Thyroid gland (tissue), 4 donors: ENCODE data around the gene DENND1A. TPM values are rescaled to one million over a fixed set of nuclear protein-coding genes. Genes with fewer than 3 reads are reported as not detected.

Experiments
- DNase-seq, 2 donors: peaks; one replicate each; pipeline ENCODE4 v3.0.0-alpha.2; 2019
- H3K27ac ChIP-seq, 3 donors: fragments of 200-600 bp; sonication (generic); 1 replicate in 2 of 3; 2 replicates in 1 of 3; pipeline ENCODE4 v1.5.1; 2016 to 2019; ENCODE audit warnings: mild to moderate bottlenecking in 1 of 3, moderate library complexity in 1 of 3
- H3K27me3 ChIP-seq: fragments of 200-600 bp; sonication (generic); one replicate; pipeline ENCODE4 v1.5.1; 2019
- H3K36me3 ChIP-seq, 2 donors: fragments of 200-600 bp; sonication (generic); one replicate each; pipeline ENCODE4 v1.5.1; 2016 to 2019
- H3K4me1 ChIP-seq, 2 donors: fragments of 200-600 bp; sonication (generic); one replicate each; pipeline ENCODE4 v1.5.1; 2017 to 2019
- H3K4me3 ChIP-seq, 3 donors: fragments of 200-600 bp; sonication (generic); replicated peaks in 1 of 3; 1 replicate in 2 of 3; 2 replicates in 1 of 3; pipeline ENCODE4 v1.5.1; 2016; ENCODE audit warnings: mild to moderate bottlenecking in 1 of 3
- H3K9me3 ChIP-seq: fragments of 200-600 bp; sonication (generic); one replicate; pipeline ENCODE4 v1.5.1; 2017
- POLR2A ChIP-seq, 2 donors: fragments of 450-650 bp; IDR thresholded peaks; one replicate each; pipeline ENCODE4 v1.6.1; 2017; ENCODE audit warnings: antibody characterized with exemption in 2 of 2, mild to moderate bottlenecking in 2 of 2, moderate library complexity in 1 of 2
- WGBS, 2 donors: methylation state at CpG; one replicate each; pipeline ENCODE4 v1.1.5; 2017; 5-methylcytosine and 5-hydroxymethylcytosine counted together
- intact Hi-C: fragments of 100-400 bp; cut with DNase I; formaldehyde crosslinking; loops from one replicate; pipeline ENCODE4 v1.15.1; 2023
- total RNA-seq, 4 donors: library from RNA; depleted of rRNA; stranded (reverse); fragments of >200 nt; gene quantifications; one replicate each; pipeline ENCODE4 v1.2.3, GENCODE V29; 2016
- TF ChIP-seq, protein P1 (sequence below), 6 experiments: fragments of 200-600 bp in 3 of 6; fragments of 450-650 bp in 3 of 6; sonication (generic) in 3 of 6; IDR thresholded peaks; one replicate each; pipeline ENCODE4 v1.5.1; 2016 to 2019; ENCODE audit warnings: antibody characterized with exemption in 6 of 6, mild to moderate bottlenecking in 2 of 6, inconsistent platforms in 1 of 6, moderate library complexity in 1 of 6

DENND1A gene
- total RNA-seq, 4 donors from 2014 or later, result 18.8 to 34.4 (median 28.2) TPM

DNA sequence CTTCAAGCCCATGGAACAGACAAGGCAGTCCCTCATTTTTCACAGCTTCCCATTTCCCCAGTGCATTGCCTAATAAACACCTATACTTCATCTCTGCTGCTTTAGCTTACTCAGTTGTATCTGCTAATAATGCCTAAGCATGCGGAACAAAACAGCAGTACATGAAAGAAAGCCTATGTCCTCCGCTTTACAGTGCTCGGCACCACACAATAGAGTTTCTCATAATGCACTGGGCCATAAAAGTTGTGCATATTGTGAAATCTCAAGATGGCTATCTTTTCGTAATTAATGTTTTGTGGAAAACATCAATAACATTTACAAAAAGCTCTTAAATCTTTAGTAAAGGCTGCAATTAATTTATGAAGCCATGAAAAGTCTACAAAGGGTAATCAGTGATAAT, 69.3 kb downstream of the DENND1A start:
- Histone ChIP-seq H3K36me3 (no peaks in the 10 kb centered on the region), H3K4me1 (no peaks in the 10 kb centered on the region), H3K4me3 (no peak overlapping the region), H3K27ac (no peak overlapping the region), H3K27me3 (no peaks in the 10 kb centered on the region), H3K9me3 (no peaks in the 10 kb centered on the region)
- intact Hi-C loops, result no loop called here
- no peak for DNase-seq
- TF ChIP-seq, protein P1, sequence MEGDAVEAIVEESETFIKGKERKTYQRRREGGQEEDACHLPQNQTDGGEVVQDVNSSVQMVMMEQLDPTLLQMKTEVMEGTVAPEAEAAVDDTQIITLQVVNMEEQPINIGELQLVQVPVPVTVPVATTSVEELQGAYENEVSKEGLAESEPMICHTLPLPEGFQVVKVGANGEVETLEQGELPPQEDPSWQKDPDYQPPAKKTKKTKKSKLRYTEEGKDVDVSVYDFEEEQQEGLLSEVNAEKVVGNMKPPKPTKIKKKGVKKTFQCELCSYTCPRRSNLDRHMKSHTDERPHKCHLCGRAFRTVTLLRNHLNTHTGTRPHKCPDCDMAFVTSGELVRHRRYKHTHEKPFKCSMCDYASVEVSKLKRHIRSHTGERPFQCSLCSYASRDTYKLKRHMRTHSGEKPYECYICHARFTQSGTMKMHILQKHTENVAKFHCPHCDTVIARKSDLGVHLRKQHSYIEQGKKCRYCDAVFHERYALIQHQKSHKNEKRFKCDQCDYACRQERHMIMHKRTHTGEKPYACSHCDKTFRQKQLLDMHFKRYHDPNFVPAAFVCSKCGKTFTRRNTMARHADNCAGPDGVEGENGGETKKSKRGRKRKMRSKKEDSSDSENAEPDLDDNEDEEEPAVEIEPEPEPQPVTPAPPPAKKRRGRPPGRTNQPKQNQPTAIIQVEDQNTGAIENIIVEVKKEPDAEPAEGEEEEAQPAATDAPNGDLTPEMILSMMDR (IDR thresholded peaks at IDR 0.05), result no peak
- no peak for TF ChIP-seq POLR2A (IDR thresholded peaks at IDR 0.05)
- 96 to 99% methylated on average over 4 of the region's 4 CpGs for WGBS, 2 donors

DNA sequence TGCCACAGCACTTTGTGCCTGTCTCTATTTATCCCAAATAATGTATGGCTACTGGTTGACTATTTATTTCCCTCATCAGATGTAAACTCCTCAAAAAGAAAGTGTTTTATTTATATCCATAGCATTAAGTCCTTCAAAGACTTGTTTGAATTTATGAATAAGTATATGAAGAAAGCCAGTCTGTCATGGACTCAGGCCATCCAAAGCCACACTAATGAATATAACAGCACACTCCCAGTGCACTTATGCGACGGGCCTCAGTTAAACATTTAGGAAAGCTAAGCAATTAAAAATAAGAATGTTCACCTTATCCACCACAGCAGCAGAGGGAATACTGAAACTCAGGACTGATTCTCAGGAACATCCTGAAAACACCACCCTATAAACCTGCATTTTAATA, 77.5 kb downstream of the DENND1A start:
- Histone ChIP-seq H3K27ac (no peak overlapping the region), H3K36me3 (no peaks in the 10 kb centered on the region), H3K4me1 (no peaks in the 10 kb centered on the region), H3K27me3 (no peaks in the 10 kb centered on the region), H3K4me3 (no peak overlapping the region), H3K9me3 (no peaks in the 10 kb centered on the region)
- intact Hi-C loops, result no loop called here
- 100% methylated on average over 2 of the region's 2 CpGs for WGBS, 2 donors
- no peak for TF ChIP-seq POLR2A (IDR thresholded peaks at IDR 0.05)
- TF ChIP-seq, protein P1 (IDR thresholded peaks at IDR 0.05), result no peak
- DNase-seq, result no peak

DNA sequence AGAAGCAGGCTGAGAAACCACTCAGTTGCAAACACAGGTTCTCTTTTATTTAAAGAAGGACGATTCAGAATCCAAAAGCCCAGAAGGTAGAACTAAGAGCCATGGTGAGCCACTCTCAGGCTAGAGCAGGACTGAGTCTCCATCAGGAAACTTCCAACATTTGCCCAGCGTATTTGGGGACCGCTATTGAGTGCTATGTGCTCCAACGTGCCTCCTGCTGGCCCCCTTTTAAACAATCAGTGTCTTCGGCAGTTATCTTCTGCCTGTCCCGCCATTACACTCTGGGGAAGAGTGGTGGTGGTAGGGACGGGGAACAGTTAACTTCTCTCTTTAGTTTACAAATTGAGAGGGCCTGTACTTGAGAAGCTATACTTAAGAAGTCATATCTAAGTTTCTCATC, 78.1 kb downstream of the DENND1A start:
- 88% methylated on average over 7 of the region's 7 CpGs for WGBS, 2 donors
- Histone ChIP-seq H3K27ac (no peak overlapping the region), H3K9me3 (no peaks in the 10 kb centered on the region), H3K4me3 (no peak overlapping the region), H3K27me3 (no peaks in the 10 kb centered on the region), H3K36me3 (no peaks in the 10 kb centered on the region), H3K4me1 (no peaks in the 10 kb centered on the region)
- intact Hi-C loops, result no loop called here
- DNase-seq, result no peak
- TF ChIP-seq POLR2A (IDR thresholded peaks at IDR 0.05), result no peak
- TF ChIP-seq, protein P1 (IDR thresholded peaks at IDR 0.05), result no peak

DNA sequence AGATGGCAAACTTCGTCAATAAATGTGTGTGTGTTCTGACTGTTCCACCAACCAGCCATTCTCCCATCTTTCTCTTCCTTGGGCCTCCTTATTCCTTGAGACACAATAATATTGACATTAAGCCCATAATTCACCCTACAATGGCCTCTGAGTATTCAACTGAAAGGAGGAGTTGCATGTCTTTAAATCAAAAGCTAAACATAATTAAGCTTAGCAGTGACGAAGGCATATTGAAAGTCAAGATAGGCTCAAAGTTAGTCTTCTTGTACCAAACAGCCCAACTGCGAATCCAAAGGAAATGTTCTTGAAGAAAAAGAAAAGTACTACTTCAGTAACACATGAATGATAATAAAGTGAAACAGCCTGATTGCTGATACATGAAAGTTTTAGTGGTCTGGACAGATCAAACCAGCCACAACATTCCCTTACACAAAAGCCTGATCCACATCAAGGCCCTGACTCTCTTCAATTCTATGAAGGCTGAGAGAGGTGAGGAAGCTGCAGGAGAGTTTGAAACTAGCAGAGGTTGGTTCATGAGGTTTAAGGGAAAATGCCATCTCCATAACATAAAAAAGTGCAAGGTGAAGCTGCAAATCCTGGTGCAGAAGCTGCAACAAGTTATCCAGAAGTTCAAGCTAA, 81.4 kb downstream of the DENND1A start:
- 97% methylated on average over 3 of the region's 3 CpGs for whole genome bisulfite sequencing, 2 donors
- H3K36me3 ChIP-seq, result no peaks in the 10 kb centered on the region
- no peak overlapping the region for H3K27ac ChIP-seq
- H3K4me3 ChIP-seq, result no peak overlapping the region
- no peaks in the 10 kb centered on the region for H3K9me3 ChIP-seq
- TF ChIP-seq POLR2A (IDR thresholded peaks at IDR 0.05), result no peak
- TF ChIP-seq, protein P1 (IDR thresholded peaks at IDR 0.05), result no peak
- H3K27me3 ChIP-seq, result no peaks in the 10 kb centered on the region
- H3K4me1 ChIP-seq, result no peaks in the 10 kb centered on the region
- intact Hi-C loops, result no loop called here
- no peak for DNase-seq

DNA sequence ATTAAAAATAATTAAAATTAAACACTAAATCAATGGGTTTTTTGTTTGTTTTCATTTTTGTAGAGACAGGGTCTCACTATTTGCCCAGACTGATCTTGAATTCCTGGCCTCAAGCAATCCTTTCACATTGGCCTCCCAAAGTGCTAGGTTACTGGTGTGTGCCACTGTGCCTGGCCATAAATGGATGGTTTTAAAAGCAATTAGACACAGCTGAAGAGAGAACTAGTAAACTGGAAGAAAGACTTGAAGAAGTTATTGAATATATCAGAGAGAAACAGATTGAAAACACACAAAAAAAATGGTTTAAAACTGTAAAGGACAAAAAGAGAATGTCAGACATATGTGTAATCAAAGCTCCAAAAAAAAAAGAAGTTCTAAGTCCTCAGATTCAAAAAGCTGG, 83.0 kb downstream of the DENND1A start:
- DNase-seq, result no peak
- no peak overlapping the region for H3K4me3 ChIP-seq
- no peaks in the 10 kb centered on the region for H3K36me3 ChIP-seq
- H3K9me3 ChIP-seq, result no peaks in the 10 kb centered on the region
- intact Hi-C loops, result no loop called here
- no peak overlapping the region for H3K27ac ChIP-seq
- H3K27me3 ChIP-seq, result no peaks in the 10 kb centered on the region
- no peak for TF ChIP-seq POLR2A (IDR thresholded peaks at IDR 0.05)
- TF ChIP-seq, protein P1 (IDR thresholded peaks at IDR 0.05), result no peak
- H3K4me1 ChIP-seq, result no peaks in the 10 kb centered on the region
